ENCODE results near the gene GSS. TPM values are rescaled to one million over a fixed set of nuclear protein-coding genes. Genes with fewer than 3 reads are reported as not detected.

Gene GSS
- total and polyA plus RNA-seq, 8 donors = 18.1 to 199 (median 43.7) TPM

- H3K4me3 ChIP-seq = no peak overlapping the region
- no peak overlapping the region for H3K27ac ChIP-seq
- no peaks in the 10 kb centered on the region for H3K36me3 ChIP-seq
- DNase-seq = no peak
- H3K9me3 ChIP-seq = no peaks in the 10 kb centered on the region
- intact Hi-C loops (cut with DNase I; ENCODE audit: low total_unique reads) = no loop called here
- WGBS, 5 donors = 72 to 77% (median 73%) methylated on average over 14 to 25 of the region's 25 CpGs
- H3K27me3 ChIP-seq = peaks cover 0 to 33% (median 0%) of the 10 kb centered on the region in 3 donors
- peaks cover 8 to 35% (median 25%) of the 10 kb centered on the region in 4 donors for H3K4me1 ChIP-seq
- TF ChIP-seq, protein P1, sequence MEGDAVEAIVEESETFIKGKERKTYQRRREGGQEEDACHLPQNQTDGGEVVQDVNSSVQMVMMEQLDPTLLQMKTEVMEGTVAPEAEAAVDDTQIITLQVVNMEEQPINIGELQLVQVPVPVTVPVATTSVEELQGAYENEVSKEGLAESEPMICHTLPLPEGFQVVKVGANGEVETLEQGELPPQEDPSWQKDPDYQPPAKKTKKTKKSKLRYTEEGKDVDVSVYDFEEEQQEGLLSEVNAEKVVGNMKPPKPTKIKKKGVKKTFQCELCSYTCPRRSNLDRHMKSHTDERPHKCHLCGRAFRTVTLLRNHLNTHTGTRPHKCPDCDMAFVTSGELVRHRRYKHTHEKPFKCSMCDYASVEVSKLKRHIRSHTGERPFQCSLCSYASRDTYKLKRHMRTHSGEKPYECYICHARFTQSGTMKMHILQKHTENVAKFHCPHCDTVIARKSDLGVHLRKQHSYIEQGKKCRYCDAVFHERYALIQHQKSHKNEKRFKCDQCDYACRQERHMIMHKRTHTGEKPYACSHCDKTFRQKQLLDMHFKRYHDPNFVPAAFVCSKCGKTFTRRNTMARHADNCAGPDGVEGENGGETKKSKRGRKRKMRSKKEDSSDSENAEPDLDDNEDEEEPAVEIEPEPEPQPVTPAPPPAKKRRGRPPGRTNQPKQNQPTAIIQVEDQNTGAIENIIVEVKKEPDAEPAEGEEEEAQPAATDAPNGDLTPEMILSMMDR (IDR thresholded peaks at IDR 0.05) = no peak
- TF ChIP-seq POLR2AphosphoS5 (IDR thresholded peaks at IDR 0.05) = no peak
- no peak for TF ChIP-seq POLR2A (IDR thresholded peaks at IDR 0.05)
- no peak for TF ChIP-seq EP300 (IDR thresholded peaks at IDR 0.05)
These were observed 30.1 kb upstream of the GSS start for GRCh38 chr20:34985461-34986310.

DNA sequence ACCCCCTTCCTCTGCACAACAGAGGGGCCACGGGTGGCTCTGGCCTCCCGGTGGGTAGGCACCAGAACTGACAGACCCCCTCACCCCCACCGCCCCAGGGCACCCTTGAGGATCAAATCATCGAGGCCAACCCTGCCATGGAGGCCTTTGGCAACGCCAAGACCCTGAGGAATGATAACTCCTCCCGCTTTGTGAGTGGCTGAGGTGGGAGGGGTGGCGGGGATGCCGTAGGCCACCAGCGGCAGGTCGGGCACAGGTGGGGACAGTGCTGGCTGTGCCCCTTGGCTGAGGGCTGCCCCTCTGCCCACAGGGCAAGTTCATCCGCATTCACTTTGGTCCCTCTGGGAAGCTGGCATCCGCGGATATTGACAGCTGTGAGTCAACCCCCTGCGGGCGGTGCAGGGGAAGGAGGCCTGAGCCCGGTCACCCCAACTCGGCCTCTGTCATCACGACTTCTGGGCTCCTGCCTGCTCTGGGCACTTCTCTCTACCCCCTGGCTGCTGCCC is 29.2 kb upstream of the GSS start:
- WGBS, 5 donors = 66 to 79% (median 71%) methylated on average over 13 to 18 of the region's 18 CpGs
- DNase-seq = no peak
- intact Hi-C loops (cut with DNase I; ENCODE audit: low total_unique reads) = no loop called here

GRCh38 chr20:34983995-34984735 is 28.6 kb upstream of the GSS start:
- H3K27ac ChIP-seq = no peak overlapping the region
- H3K4me3 ChIP-seq = no peak overlapping the region
- H3K27me3 ChIP-seq = peaks cover 0 to 46% (median 0%) of the 10 kb centered on the region in 3 donors
- TF ChIP-seq POLR2AphosphoS5 (IDR thresholded peaks at IDR 0.05) (peak in 1 of 3 donors; percentile 9), POLR2A (IDR thresholded peaks at IDR 0.05) (no peak), EP300 (IDR thresholded peaks at IDR 0.05) (no peak)
- TF ChIP-seq, protein P1 (IDR thresholded peaks at IDR 0.05) = no peak
- H3K9me3 ChIP-seq = no peaks in the 10 kb centered on the region
- peaks cover 8 to 35% (median 25%) of the 10 kb centered on the region in 4 donors for H3K4me1 ChIP-seq
- intact Hi-C loops (cut with DNase I; ENCODE audit: low total_unique reads) = no loop called here
- H3K36me3 ChIP-seq = no peaks in the 10 kb centered on the region
- DNase-seq = peak in 1 of 2 donors; percentile 55
- 22 to 35% (median 29%) methylated on average over 14 of the region's 14 CpGs for WGBS, 5 donors

More for the DNA sequence above, 29.2 kb upstream of the GSS start:
- Histone ChIP-seq H3K27me3 (peaks cover 0 to 42% (median 0%) of the 10 kb centered on the region in 3 donors), H3K36me3 (no peaks in the 10 kb centered on the region), H3K27ac (no peak overlapping the region), H3K4me3 (no peak overlapping the region), H3K4me1 (peaks cover 8 to 35% (median 25%) of the 10 kb centered on the region in 4 donors), H3K9me3 (no peaks in the 10 kb centered on the region)
- TF ChIP-seq POLR2AphosphoS5 (IDR thresholded peaks at IDR 0.05) (no peak), POLR2A (IDR thresholded peaks at IDR 0.05) (no peak), EP300 (IDR thresholded peaks at IDR 0.05) (no peak)
- TF ChIP-seq, protein P1 (IDR thresholded peaks at IDR 0.05) = no peak

- Histone ChIP-seq H3K9me3 (no peaks in the 10 kb centered on the region), H3K27ac (no peak overlapping the region), H3K4me3 (no peak overlapping the region), H3K4me1 (peaks cover 8 to 29% (median 24%) of the 10 kb centered on the region in 4 donors), H3K27me3 (peaks cover 0 to 47% (median 0%) of the 10 kb centered on the region in 3 donors), H3K36me3 (no peaks in the 10 kb centered on the region)
- TF ChIP-seq EP300 (IDR thresholded peaks at IDR 0.05) = no peak
- no peak for DNase-seq
- 37 to 55% (median 47%) methylated on average over 5 of the region's 5 CpGs for WGBS, 5 donors
- intact Hi-C loops (cut with DNase I; ENCODE audit: low total_unique reads) = no loop called here
These were observed 27.6 kb upstream of the GSS start for GRCh38 chr20:34983089-34983820.

Measured in stomach (tissue), 9 donors.